ENCODE results near the gene ERLIN1.

ERLIN1 gene

GRCh38 chr10:100182281-100182680 lies 3.5 kb downstream of the ERLIN1 start:
- no peaks in the 10 kb centered on the region for H3K27me3 ChIP-seq
- no peak for TF ChIP-seq Cebpa-rat (IDR thresholded peaks at IDR 0.05)
- H3K9me3 ChIP-seq (replicated peaks in 1 of 11), result no peaks in the 10 kb centered on the region
- H3K36me3 ChIP-seq, result peaks cover 39 to 71% (median 62%) of the 10 kb centered on the region in 11 experiments
- H3K4me2 ChIP-seq, result peak overlapping the region; percentile 82 to 96 (median 91); a peak in 20 of 22 replicates
- peak overlapping the region in 4 of 10 experiments; percentile 84 to 92 (median 91); a peak in 4 of 20 replicates for H3K4me3 ChIP-seq
- peaks cover 30 to 39% (median 35%) of the 10 kb centered on the region in 10 experiments for H3K4me1 ChIP-seq
- peaks cover 0 to 11% (median 0%) of the 10 kb centered on the region in 11 experiments; a peak in 6 of 22 replicates for H4K20me1 ChIP-seq
- peak overlapping the region in 7 of 11 experiments; percentile 88 to 96 (median 92); a peak in 10 of 22 replicates for H3K9ac ChIP-seq
- peak overlapping the region; percentile 30 to 96 (median 93); a peak in 20 of 22 replicates for H3K27ac ChIP-seq

GRCh38 chr10:100175875-100176274 lies 10.0 kb downstream of the ERLIN1 start:
- no peaks in the 10 kb centered on the region for H3K27me3 ChIP-seq
- peaks cover 0 to 21% (median 16%) of the 10 kb centered on the region in 11 experiments; a peak in 20 of 22 replicates for H3K9me3 ChIP-seq (replicated peaks in 1 of 11)
- peaks cover 87 to 100% (median 100%) of the 10 kb centered on the region in 11 experiments for H3K36me3 ChIP-seq
- TF ChIP-seq Cebpa-rat (IDR thresholded peaks at IDR 0.05), result no peak
- no peak overlapping the region for H3K4me2 ChIP-seq
- H3K9ac ChIP-seq, result no peak overlapping the region
- H3K27ac ChIP-seq, result no peak overlapping the region
- H4K20me1 ChIP-seq, result peaks cover 0 to 32% (median 8%) of the 10 kb centered on the region in 11 experiments; a peak in 7 of 22 replicates
- H3K4me1 ChIP-seq, result no peaks in the 10 kb centered on the region; a peak in 1 of 20 replicates
- no peak overlapping the region for H3K4me3 ChIP-seq

- Histone ChIP-seq H3K4me3 (no peak overlapping the region), H3K4me1 (no peaks in the 10 kb centered on the region), H3K27me3 (no peaks in the 10 kb centered on the region), H3K27ac (no peak overlapping the region), H3K4me2 (no peak overlapping the region), H4K20me1 (peaks cover 0 to 32% (median 9%) of the 10 kb centered on the region in 11 experiments; a peak in 7 of 22 replicates), H3K36me3 (peaks cover 89 to 100% (median 98%) of the 10 kb centered on the region in 11 experiments), H3K9ac (no peak overlapping the region), H3K9me3 (replicated peaks in 1 of 11) (peaks cover 0 to 21% (median 16%) of the 10 kb centered on the region in 11 experiments; a peak in 20 of 22 replicates)
- no peak for TF ChIP-seq Cebpa-rat (IDR thresholded peaks at IDR 0.05)
Measured at GRCh38 chr10:100174699-100175677, 10.8 kb downstream of the ERLIN1 start.

GRCh38 chr10:100173035-100173434 lies 12.8 kb downstream of the ERLIN1 start:
- H3K27me3 ChIP-seq, result no peaks in the 10 kb centered on the region
- H3K36me3 ChIP-seq, result peaks cover 78 to 99% (median 95%) of the 10 kb centered on the region in 11 experiments
- H3K4me1 ChIP-seq, result peaks cover 0 to 11% (median 6%) of the 10 kb centered on the region in 10 experiments; a peak in 11 of 20 replicates
- peaks cover 0 to 21% (median 16%) of the 10 kb centered on the region in 11 experiments; a peak in 20 of 22 replicates for H3K9me3 ChIP-seq (replicated peaks in 1 of 11)
- H3K9ac ChIP-seq, result no peak overlapping the region
- H4K20me1 ChIP-seq, result peaks cover 0 to 32% (median 9%) of the 10 kb centered on the region in 11 experiments; a peak in 8 of 22 replicates
- TF ChIP-seq Cebpa-rat (IDR thresholded peaks at IDR 0.05), result no peak
- no peak overlapping the region for H3K4me3 ChIP-seq
- no peak overlapping the region for H3K4me2 ChIP-seq
- no peak overlapping the region for H3K27ac ChIP-seq

- peaks cover 0 to 26% (median 11%) of the 10 kb centered on the region in 11 experiments; a peak in 8 of 22 replicates for H4K20me1 ChIP-seq
- H3K9me3 ChIP-seq (replicated peaks in 1 of 11), result peaks cover 0 to 21% (median 16%) of the 10 kb centered on the region in 11 experiments; a peak in 20 of 22 replicates
- H3K27ac ChIP-seq, result no peak overlapping the region
- no peak overlapping the region for H3K9ac ChIP-seq
- H3K27me3 ChIP-seq, result no peaks in the 10 kb centered on the region
- no peak overlapping the region for H3K4me3 ChIP-seq
- H3K36me3 ChIP-seq, result peaks cover 71 to 99% (median 90%) of the 10 kb centered on the region in 11 experiments
- H3K4me1 ChIP-seq, result peaks cover 0 to 17% (median 12%) of the 10 kb centered on the region in 10 experiments; a peak in 13 of 20 replicates
- TF ChIP-seq Cebpa-rat (IDR thresholded peaks at IDR 0.05), result no peak
- H3K4me2 ChIP-seq, result no peak overlapping the region
Measured at GRCh38 chr10:100172349-100172748, 13.5 kb downstream of the ERLIN1 start.

GRCh38 chr10:100168313-100168643 lies 17.6 kb downstream of the ERLIN1 start:
- Histone ChIP-seq H3K4me2 (peak overlapping the region in 7 of 11 experiments; percentile 34 to 65 (median 47); a peak in 10 of 22 replicates), H3K36me3 (peaks cover 64 to 99% (median 89%) of the 10 kb centered on the region in 11 experiments)

GRCh38 chr10:100167553-100168312 lies 18.1 kb downstream of the ERLIN1 start:
- Histone ChIP-seq H3K27me3 (no peaks in the 10 kb centered on the region), H3K4me3 (no peak overlapping the region), H3K9ac (peak overlapping the region in 10 of 11 experiments; percentile 16 to 54 (median 33); a peak in 14 of 22 replicates), H3K36me3 (peaks cover 64 to 99% (median 88%) of the 10 kb centered on the region in 11 experiments), H4K20me1 (peaks cover 0 to 44% (median 15%) of the 10 kb centered on the region in 11 experiments; a peak in 9 of 22 replicates), H3K4me1 (peaks cover 0 to 21% (median 14%) of the 10 kb centered on the region in 10 experiments; a peak in 13 of 20 replicates), H3K9me3 (replicated peaks in 1 of 11) (peaks cover 0 to 6% (median 4%) of the 10 kb centered on the region in 11 experiments; a peak in 20 of 22 replicates), H3K4me2 (peak overlapping the region; percentile 14 to 65 (median 37); a peak in 19 of 22 replicates), H3K27ac (peak overlapping the region in 9 of 11 experiments; percentile 0 to 58 (median 47); a peak in 14 of 22 replicates)
- no peak for TF ChIP-seq Cebpa-rat (IDR thresholded peaks at IDR 0.05)

More at GRCh38 chr10:100168313-100168643, 17.6 kb downstream of the ERLIN1 start:
- Histone ChIP-seq H3K27ac (peak overlapping the region in 3 of 11 experiments; percentile 13 to 58 (median 47); a peak in 3 of 22 replicates), H3K4me3 (no peak overlapping the region), H3K9me3 (replicated peaks in 1 of 11) (peaks cover 0 to 11% (median 10%) of the 10 kb centered on the region in 11 experiments; a peak in 20 of 22 replicates), H3K9ac (peak overlapping the region in 2 of 11 experiments; percentile 27 to 54; a peak in 2 of 22 replicates), H3K4me1 (peaks cover 0 to 21% (median 14%) of the 10 kb centered on the region in 10 experiments; a peak in 13 of 20 replicates), H3K27me3 (no peaks in the 10 kb centered on the region), H4K20me1 (peaks cover 0 to 42% (median 15%) of the 10 kb centered on the region in 11 experiments; a peak in 9 of 22 replicates)
- TF ChIP-seq Cebpa-rat (IDR thresholded peaks at IDR 0.05), result no peak
